ENCODE data around the gene SLC7A6OS. TPM values are rescaled to one million over a fixed set of nuclear protein-coding genes. Genes with fewer than 3 reads are reported as not detected.

The SLC7A6OS gene
- total and polyA plus RNA-seq, 2 experiments from 2014 or later = 16.4 to 17.9 TPM

DNA sequence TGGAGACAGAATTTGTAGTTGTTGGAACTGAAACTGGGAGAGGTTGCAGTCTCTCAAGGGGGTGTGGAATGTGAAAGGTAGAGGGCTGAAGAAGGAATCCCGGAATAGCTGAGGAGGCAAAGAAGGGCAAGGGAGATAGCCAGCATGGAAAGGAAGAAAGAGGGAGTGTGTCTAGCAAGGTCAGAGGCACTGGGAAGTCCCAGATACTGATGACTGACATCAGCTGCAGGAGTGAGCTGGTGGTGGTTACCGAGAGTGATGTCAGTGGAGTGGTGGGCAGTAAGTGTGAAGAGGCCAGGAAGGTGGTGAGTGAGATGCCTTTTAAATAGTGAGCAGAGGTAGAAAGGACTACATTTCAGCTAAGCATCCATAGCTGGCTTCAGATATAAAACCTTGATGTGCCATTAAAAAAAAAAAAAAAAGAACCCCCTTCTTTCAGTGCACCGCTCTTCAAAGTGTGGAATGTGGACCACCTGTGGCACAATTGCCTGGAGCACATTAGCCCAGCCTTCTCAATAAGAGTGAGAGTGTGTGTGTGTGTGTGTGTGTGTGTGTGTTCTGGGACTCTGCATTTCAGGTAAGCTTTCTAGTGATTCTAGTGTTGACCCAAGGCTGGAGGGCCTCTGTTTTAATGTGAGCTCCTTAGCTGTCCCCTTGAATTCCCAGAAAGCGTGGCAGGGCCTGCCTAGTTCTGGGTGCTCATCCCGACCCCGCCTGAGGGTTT is 8.6 kb upstream of the SLC7A6OS start (continued):
- TF ChIP-seq, protein P1, sequence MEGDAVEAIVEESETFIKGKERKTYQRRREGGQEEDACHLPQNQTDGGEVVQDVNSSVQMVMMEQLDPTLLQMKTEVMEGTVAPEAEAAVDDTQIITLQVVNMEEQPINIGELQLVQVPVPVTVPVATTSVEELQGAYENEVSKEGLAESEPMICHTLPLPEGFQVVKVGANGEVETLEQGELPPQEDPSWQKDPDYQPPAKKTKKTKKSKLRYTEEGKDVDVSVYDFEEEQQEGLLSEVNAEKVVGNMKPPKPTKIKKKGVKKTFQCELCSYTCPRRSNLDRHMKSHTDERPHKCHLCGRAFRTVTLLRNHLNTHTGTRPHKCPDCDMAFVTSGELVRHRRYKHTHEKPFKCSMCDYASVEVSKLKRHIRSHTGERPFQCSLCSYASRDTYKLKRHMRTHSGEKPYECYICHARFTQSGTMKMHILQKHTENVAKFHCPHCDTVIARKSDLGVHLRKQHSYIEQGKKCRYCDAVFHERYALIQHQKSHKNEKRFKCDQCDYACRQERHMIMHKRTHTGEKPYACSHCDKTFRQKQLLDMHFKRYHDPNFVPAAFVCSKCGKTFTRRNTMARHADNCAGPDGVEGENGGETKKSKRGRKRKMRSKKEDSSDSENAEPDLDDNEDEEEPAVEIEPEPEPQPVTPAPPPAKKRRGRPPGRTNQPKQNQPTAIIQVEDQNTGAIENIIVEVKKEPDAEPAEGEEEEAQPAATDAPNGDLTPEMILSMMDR (conservative IDR thresholded peaks at IDR 0.05; ENCODE audit: low read depth in 2 of 2) = no peak
- no peak for TF ChIP-seq NANOG (IDR thresholded peaks at IDR 0.05; ENCODE audit: borderline replicate concordance)
- no peak for TF ChIP-seq POLR2AphosphoS5 (IDR thresholded peaks at IDR 0.05; ENCODE audit: low read depth)
- TF ChIP-seq EZH2 (IDR thresholded peaks at IDR 0.05; ENCODE audit: low read depth, unreplicated experiment) = no peak

DNA sequence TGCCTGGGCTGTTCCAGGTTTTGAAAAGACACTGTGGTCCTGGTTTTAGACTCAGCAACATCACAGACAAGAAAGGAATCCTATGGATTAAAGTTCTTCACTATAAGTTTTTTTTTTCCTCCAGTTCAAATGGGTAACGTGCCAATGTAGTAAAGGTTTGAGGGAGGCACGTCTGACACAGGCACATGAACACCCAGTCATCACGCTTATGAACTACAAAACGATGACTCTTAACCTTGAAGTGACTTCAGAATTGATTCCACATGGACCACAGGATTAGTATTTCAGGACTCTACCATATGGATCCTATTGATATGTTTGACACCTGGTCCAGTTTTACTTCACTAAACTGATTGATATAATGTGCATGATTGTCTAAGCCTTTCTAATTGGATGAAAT is 2.4 kb upstream of the SLC7A6OS start:
- Mint-ChIP-seq H3K4me1 (peaks cover 14% of the 10 kb centered on the region), H3K4me3 (no peak overlapping the region; the same call in 2 of the 3 replicates), H3K27me3 (ENCODE audit: insufficient read depth, low read depth, poor library complexity) (peaks cover 6% of the 10 kb centered on the region), H3K36me3 (ENCODE audit: low read depth) (peaks cover 32% of the 10 kb centered on the region), H3K27ac (no peak overlapping the region), H3K9me3 (no peaks in the 10 kb centered on the region)
- no peak overlapping the region for H2AFZ ChIP-seq
- no peaks in the 10 kb centered on the region for H3K27me3 ChIP-seq (ENCODE audit: insufficient read depth)
- H3K27ac ChIP-seq (ENCODE audit: low read depth) = no peak overlapping the region
- no peaks in the 10 kb centered on the region for H3K9me2 ChIP-seq (ENCODE audit: insufficient read depth)
- H4K20me1 ChIP-seq (replicated peaks; ENCODE audit: insufficient read depth) = peaks cover 13% of the 10 kb centered on the region
- DNase-seq (ENCODE audit: low spot score) = no peak
- peaks cover 7% of the 10 kb centered on the region for H3F3A ChIP-seq (replicated peaks; ENCODE audit: low read depth)
- peaks cover 57% of the 10 kb centered on the region for H3K79me2 ChIP-seq (replicated peaks; ENCODE audit: insufficient read depth)
- peaks cover 9% of the 10 kb centered on the region; the same call in 1 of the 2 replicates for H3K36me3 ChIP-seq (ENCODE audit: insufficient read depth)
- TF ChIP-seq STAT1 (IDR thresholded peaks at IDR 0.05; ENCODE audit: unreplicated experiment) = no peak
- TF ChIP-seq, protein P2, sequence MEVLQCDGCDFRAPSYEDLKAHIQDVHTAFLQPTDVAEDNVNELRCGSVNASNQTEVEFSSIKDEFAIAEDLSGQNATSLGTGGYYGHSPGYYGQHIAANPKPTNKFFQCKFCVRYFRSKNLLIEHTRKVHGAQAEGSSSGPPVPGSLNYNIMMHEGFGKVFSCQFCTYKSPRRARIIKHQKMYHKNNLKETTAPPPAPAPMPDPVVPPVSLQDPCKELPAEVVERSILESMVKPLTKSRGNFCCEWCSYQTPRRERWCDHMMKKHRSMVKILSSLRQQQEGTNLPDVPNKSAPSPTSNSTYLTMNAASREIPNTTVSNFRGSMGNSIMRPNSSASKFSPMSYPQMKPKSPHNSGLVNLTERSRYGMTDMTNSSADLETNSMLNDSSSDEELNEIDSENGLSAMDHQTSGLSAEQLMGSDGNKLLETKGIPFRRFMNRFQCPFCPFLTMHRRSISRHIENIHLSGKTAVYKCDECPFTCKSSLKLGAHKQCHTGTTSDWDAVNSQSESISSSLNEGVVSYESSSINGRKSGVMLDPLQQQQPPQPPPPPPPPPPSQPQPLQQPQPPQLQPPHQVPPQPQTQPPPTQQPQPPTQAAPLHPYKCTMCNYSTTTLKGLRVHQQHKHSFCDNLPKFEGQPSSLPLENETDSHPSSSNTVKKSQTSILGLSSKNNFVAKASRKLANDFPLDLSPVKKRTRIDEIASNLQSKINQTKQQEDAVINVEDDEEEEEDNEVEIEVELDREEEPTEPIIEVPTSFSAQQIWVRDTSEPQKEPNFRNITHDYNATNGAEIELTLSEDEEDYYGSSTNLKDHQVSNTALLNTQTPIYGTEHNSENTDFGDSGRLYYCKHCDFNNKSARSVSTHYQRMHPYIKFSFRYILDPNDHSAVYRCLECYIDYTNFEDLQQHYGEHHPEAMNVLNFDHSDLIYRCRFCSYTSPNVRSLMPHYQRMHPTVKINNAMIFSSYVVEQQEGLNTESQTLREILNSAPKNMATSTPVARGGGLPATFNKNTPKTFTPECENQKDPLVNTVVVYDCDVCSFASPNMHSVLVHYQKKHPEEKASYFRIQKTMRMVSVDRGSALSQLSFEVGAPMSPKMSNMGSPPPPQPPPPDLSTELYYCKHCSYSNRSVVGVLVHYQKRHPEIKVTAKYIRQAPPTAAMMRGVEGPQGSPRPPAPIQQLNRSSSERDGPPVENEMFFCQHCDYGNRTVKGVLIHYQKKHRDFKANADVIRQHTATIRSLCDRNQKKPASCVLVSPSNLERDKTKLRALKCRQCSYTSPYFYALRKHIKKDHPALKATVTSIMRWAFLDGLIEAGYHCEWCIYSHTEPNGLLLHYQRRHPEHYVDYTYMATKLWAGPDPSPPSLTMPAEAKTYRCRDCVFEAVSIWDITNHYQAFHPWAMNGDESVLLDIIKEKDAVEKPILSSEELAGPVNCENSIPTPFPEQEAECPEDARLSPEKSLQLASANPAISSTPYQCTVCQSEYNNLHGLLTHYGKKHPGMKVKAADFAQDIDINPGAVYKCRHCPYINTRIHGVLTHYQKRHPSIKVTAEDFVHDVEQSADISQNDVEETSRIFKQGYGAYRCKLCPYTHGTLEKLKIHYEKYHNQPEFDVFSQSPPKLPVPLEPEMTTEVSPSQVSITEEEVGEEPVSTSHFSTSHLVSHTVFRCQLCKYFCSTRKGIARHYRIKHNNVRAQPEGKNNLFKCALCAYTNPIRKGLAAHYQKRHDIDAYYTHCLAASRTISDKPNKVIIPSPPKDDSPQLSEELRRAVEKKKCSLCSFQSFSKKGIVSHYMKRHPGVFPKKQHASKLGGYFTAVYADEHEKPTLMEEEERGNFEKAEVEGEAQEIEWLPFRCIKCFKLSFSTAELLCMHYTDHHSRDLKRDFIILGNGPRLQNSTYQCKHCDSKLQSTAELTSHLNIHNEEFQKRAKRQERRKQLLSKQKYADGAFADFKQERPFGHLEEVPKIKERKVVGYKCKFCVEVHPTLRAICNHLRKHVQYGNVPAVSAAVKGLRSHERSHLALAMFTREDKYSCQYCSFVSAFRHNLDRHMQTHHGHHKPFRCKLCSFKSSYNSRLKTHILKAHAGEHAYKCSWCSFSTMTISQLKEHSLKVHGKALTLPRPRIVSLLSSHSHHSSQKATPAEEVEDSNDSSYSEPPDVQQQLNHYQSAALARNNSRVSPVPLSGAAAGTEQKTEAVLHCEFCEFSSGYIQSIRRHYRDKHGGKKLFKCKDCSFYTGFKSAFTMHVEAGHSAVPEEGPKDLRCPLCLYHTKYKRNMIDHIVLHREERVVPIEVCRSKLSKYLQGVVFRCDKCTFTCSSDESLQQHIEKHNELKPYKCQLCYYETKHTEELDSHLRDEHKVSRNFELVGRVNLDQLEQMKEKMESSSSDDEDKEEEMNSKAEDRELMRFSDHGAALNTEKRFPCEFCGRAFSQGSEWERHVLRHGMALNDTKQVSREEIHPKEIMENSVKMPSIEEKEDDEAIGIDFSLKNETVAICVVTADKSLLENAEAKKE (CRISPR knock-in tag; IDR thresholded peaks at IDR 0.05) = no peak
- TF ChIP-seq, protein P3, sequence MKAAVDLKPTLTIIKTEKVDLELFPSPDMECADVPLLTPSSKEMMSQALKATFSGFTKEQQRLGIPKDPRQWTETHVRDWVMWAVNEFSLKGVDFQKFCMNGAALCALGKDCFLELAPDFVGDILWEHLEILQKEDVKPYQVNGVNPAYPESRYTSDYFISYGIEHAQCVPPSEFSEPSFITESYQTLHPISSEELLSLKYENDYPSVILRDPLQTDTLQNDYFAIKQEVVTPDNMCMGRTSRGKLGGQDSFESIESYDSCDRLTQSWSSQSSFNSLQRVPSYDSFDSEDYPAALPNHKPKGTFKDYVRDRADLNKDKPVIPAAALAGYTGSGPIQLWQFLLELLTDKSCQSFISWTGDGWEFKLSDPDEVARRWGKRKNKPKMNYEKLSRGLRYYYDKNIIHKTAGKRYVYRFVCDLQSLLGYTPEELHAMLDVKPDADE (IDR thresholded peaks at IDR 0.05) = no peak
- no peak for TF ChIP-seq POLR2AphosphoS5 (IDR thresholded peaks at IDR 0.05; ENCODE audit: low read depth)
- no peak for TF ChIP-seq NANOG (IDR thresholded peaks at IDR 0.05; ENCODE audit: borderline replicate concordance)
- TF ChIP-seq CREB1 (CRISPR knock-in tag; IDR thresholded peaks at IDR 0.05; ENCODE audit: low read depth) = no peak
- no peak for TF ChIP-seq JUNB (IDR thresholded peaks at IDR 0.05; ENCODE audit: unreplicated experiment)
- no peak for TF ChIP-seq ZNF114 (CRISPR knock-in tag; IDR thresholded peaks at IDR 0.05)
- TF ChIP-seq ZNF331 (CRISPR knock-in tag; IDR thresholded peaks at IDR 0.05; ENCODE audit: low read depth) = no peak
- no peak for TF ChIP-seq EZH2phosphoT487 (IDR thresholded peaks at IDR 0.05; ENCODE audit: unreplicated experiment)
- TF ChIP-seq EZH2 (IDR thresholded peaks at IDR 0.05; ENCODE audit: low read depth, unreplicated experiment) = no peak
- no peak overlapping the region for H3K4me2 ChIP-seq
- H3K4me1 ChIP-seq (ENCODE audit: insufficient read depth) = peaks cover 22% of the 10 kb centered on the region
- H3K4me3 ChIP-seq = no peak overlapping the region
- no peak for ATAC-seq
